ENCODE measurements around the gene LMX1B.
A peak's percentile ranks its signal among the peaks of the same experiment; 100 is the strongest.
"Not testable (repeated sequence)": the region's sequence is repeated elsewhere in the genome, so short reads cannot be mapped to it uniquely, and the experiment has no call there.

LMX1B gene

GRCh38 chr9:126636983-126637798 is 23.5 kb downstream of the LMX1B start:
- DNase-seq, result peak; percentile 33

GRCh38 chr9:126638571-126639132 is 24.9 kb downstream of the LMX1B start:
- DNase-seq, result no peak

- no peak for DNase-seq
Measured at GRCh38 chr9:126639318-126640000, 25.7 kb downstream of the LMX1B start.

- DNase-seq, result no peak
Measured at GRCh38 chr9:126641118-126641851, 27.6 kb downstream of the LMX1B start.

- no peak for DNase-seq
Measured at GRCh38 chr9:126642010-126642744, 28.4 kb downstream of the LMX1B start.

GRCh38 chr9:126642839-126643238 is 29.1 kb downstream of the LMX1B start:
- DNase-seq, result no peak

GRCh38 chr9:126643945-126644527 is 30.3 kb downstream of the LMX1B start:
- DNase-seq, result no peak

- no peak for DNase-seq
Measured at GRCh38 chr9:126646162-126646561, 32.4 kb downstream of the LMX1B start.

- DNase-seq, result no peak
Measured at GRCh38 chr9:126647585-126648411, 34.1 kb downstream of the LMX1B start.

GRCh38 chr9:126649477-126649876 is 35.7 kb downstream of the LMX1B start:
- no peak for DNase-seq

- DNase-seq, result no peak
Measured at GRCh38 chr9:126650404-126651341, 36.9 kb downstream of the LMX1B start.

- no peak for DNase-seq
Measured at GRCh38 chr9:126652140-126652582, 38.4 kb downstream of the LMX1B start.

- DNase-seq, result no peak
Measured at GRCh38 chr9:126654124-126654523, 40.4 kb downstream of the LMX1B start.

- not testable (repeated sequence) for DNase-seq
Measured at GRCh38 chr9:126656214-126656613, 42.5 kb downstream of the LMX1B start.

- no peak for DNase-seq
Measured at GRCh38 chr9:126658201-126658825, 44.6 kb downstream of the LMX1B start.

- no peak for DNase-seq
Measured at GRCh38 chr9:126658956-126659555, 45.3 kb downstream of the LMX1B start.

GRCh38 chr9:126661122-126661520 is 47.4 kb downstream of the LMX1B start:
- no peak for DNase-seq

GRCh38 chr9:126661521-126662251 is 48.0 kb downstream of the LMX1B start:
- DNase-seq, result no peak
